GM18505 (cell line): Measurements from ENCODE around the gene ATOSB.

ENCODE experiments used
- ATAC-seq: cut with Tn5 transposase; IDR thresholded peaks from one replicate; pipeline ENCODE4 v1.9.1; 2021; ENCODE audit not compliant: unreplicated experiment
- POLR2A ChIP-seq: IDR thresholded peaks from 4 replicates; pipeline ENCODE4 v1.6.1; 2011; ENCODE audit warnings: borderline replicate concordance; ENCODE audit not compliant: insufficient read depth, insufficient read length; ENCODE audit errors: extremely low read depth

ATOSB gene

GRCh38 chr9:35085078-35085477, 30.6 kb downstream of the ATOSB start:
- no peak for ATAC-seq
- TF ChIP-seq POLR2A = no peak

- peak; percentile 85 for ATAC-seq
- TF ChIP-seq POLR2A = peak; percentile 73
These were observed 36.0 kb downstream of the ATOSB start, which contains the start of gene FANCG for GRCh38 chr9:35079426-35080341. Gene FANCG, minus strand, starts transcription at chr9:35079942. Its CDS starts 418 bp downstream, at chr9:35079524.

GRCh38 chr9:35079041-35079425, 36.6 kb downstream of the ATOSB start:
- ATAC-seq = no peak
- TF ChIP-seq POLR2A = no peak

GRCh38 chr9:35078066-35078465, 37.6 kb downstream of the ATOSB start:
- no peak for TF ChIP-seq POLR2A
- no peak for ATAC-seq

- no peak for ATAC-seq
- TF ChIP-seq POLR2A = no peak
These were observed 38.8 kb downstream of the ATOSB start for GRCh38 chr9:35076848-35077247.

DNA sequence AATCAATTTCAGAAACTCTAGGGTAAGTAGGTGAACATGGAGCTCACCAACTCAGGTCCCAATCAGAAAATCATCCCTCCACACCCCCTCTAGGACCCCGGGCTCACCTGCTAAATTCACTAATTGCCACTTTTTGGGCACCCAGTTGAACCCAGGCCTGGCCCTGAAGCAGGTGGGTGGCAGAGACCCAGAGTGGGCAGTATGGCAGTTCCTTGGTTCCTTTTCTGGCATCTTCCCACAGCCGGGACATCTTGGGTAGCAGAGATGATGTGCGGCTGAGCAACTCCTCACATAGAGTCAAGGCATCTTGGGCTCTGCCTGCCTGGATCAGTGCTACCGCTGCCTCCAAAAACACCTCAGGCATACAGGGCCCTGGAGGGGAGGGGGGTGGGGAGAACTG, 40.3 kb downstream of the ATOSB start:
- TF ChIP-seq POLR2A = no peak
- no peak for ATAC-seq

- no peak for TF ChIP-seq POLR2A
- ATAC-seq = no peak
These were observed 40.9 kb downstream of the ATOSB start for GRCh38 chr9:35074791-35075190.

DNA sequence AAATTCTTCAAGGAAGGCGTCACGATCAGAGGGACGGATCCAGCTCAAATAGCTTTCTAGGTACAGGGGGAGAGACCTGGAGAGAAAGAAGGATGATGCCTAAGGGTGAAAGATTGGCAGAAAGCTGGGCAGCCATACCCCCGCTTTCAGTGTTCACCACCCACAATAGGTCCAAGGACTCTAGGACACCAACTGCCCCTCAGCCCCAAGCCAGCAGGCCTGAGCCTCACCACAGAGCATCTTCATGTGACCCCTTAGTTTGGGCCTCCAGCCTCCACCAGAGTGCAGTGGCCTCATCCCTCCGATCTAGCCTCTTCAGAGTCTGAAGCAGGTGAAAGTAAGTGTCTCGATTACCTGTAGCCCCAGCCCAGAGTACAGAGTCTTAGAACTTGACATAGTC, 41.5 kb downstream of the ATOSB start:
- TF ChIP-seq POLR2A = no peak
- ATAC-seq = no peak

- ATAC-seq = no peak
- no peak for TF ChIP-seq POLR2A
These were observed 42.4 kb downstream of the ATOSB start for GRCh38 chr9:35073279-35073612.

- peak; percentile 96 for TF ChIP-seq POLR2A
- peak; percentile 76 for ATAC-seq
These were observed 43.0 kb downstream of the ATOSB start, which contains the start of gene VCP for GRCh38 chr9:35072461-35073278. Gene VCP, minus strand, starts transcription at chr9:35072625. Its CDS starts 272 bp downstream, at chr9:35072353.

DNA sequence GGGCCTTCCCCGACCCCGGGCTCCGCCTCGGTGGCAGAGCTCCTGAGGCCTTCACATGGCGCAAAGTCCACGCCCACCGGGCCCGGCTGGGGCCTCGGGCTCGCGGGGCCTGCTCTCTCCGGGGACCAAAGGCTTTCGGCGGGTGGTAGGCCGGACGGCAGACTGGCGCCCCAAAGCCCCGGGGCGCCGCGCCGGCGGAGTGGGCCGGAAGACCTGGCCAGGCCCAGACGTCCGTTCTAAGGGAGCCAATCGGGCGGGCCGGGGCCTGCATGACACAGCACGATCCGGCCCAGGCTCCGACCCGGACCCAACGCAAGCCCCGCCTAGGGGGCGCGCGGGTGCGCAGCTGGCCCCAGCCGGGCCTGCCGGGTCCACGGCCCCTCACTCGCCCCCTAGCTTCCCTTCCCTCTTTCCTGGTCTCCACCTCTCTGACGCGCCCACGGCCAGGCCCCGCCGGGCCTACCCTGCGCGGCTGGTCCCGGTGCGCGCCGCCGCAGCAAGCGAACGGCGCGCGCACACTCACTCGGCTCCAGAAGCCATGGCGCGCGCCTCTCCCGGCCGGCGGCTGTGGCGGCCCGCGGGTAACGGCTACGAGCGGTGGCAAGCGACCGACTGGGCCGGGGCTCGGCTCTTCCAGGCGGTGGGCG, 43.7 kb downstream of the ATOSB start:
- TF ChIP-seq POLR2A = peak; percentile 74
- peak; percentile 56 for ATAC-seq

GRCh38 chr9:35070823-35071813, 44.5 kb downstream of the ATOSB start:
- no peak for ATAC-seq
- TF ChIP-seq POLR2A = no peak
